ENCODE measurements around the gene PDGFRA.

DNA sequence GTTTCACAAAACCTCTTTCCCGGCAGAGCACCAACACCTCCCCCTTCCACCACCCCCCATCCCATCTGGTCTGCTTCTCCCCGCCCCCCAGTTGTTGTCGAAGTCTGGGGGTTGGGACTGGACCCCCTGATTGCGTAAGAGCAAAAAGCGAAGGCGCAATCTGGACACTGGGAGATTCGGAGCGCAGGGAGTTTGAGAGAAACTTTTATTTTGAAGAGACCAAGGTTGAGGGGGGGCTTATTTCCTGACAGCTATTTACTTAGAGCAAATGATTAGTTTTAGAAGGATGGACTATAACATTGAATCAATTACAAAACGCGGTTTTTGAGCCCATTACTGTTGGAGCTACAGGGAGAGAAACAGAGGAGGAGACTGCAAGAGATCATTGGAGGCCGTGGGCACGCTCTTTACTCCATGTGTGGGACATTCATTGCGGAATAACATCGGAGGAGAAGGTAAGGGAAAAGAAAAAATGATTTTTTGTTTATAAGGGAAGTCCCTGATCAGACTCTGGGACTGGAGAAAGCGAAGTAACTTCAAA lies at the start of gene PDGFRA:
- TF ChIP-seq, protein P1, sequence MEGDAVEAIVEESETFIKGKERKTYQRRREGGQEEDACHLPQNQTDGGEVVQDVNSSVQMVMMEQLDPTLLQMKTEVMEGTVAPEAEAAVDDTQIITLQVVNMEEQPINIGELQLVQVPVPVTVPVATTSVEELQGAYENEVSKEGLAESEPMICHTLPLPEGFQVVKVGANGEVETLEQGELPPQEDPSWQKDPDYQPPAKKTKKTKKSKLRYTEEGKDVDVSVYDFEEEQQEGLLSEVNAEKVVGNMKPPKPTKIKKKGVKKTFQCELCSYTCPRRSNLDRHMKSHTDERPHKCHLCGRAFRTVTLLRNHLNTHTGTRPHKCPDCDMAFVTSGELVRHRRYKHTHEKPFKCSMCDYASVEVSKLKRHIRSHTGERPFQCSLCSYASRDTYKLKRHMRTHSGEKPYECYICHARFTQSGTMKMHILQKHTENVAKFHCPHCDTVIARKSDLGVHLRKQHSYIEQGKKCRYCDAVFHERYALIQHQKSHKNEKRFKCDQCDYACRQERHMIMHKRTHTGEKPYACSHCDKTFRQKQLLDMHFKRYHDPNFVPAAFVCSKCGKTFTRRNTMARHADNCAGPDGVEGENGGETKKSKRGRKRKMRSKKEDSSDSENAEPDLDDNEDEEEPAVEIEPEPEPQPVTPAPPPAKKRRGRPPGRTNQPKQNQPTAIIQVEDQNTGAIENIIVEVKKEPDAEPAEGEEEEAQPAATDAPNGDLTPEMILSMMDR (conservative IDR thresholded peaks at IDR 0.05 in 1 of 2, IDR thresholded peaks at IDR 0.05 in 1 of 2; ENCODE audit: low read depth in 1 of 2, low read length in 2 of 2) = no peak
- no peak for TF ChIP-seq EZH2 (IDR thresholded peaks at IDR 0.05; ENCODE audit: low read length, missing control alignments)
